ENCODE measurements around the gene DYNLT1. TPM values are rescaled to one million over a fixed set of nuclear protein-coding genes. Genes with fewer than 3 reads are reported as not detected.
"Not testable (repeated sequence)": the region's sequence is repeated elsewhere in the genome, so short reads cannot be mapped to it uniquely, and the experiment has no call there.

DYNLT1 gene
- total RNA-seq, 2 donors from 2014 or later: 45.6 to 48.7 TPM

- DNase-seq (ENCODE audit: low spot score): no peak
- Histone ChIP-seq H3K27ac (no peak overlapping the region), H3K36me3 (no peaks in the 10 kb centered on the region), H3K4me3 (no peak overlapping the region), H3K9me3 (no peaks in the 10 kb centered on the region), H3K27me3 (replicated peaks; ENCODE audit: insufficient read depth) (no peaks in the 10 kb centered on the region), H3K4me1 (ENCODE audit: control insufficient read depth in 1 of 2, low read depth in 2 of 2) (no peaks in the 10 kb centered on the region)
- TF ChIP-seq CTCF (IDR thresholded peaks at IDR 0.05): no peak
- ATAC-seq (ENCODE audit: insufficient number of reproducible peaks, low FRiP score, low read depth): no peak
Measured at GRCh38 chr6:158674342-158675131, 30.0 kb upstream of the DYNLT1 start.

- Histone ChIP-seq H3K27me3 (replicated peaks; ENCODE audit: insufficient read depth) (no peaks in the 10 kb centered on the region), H3K9me3 (no peaks in the 10 kb centered on the region), H3K4me1 (ENCODE audit: control insufficient read depth in 1 of 2, low read depth in 2 of 2) (no peaks in the 10 kb centered on the region), H3K4me3 (no peak overlapping the region), H3K27ac (no peak overlapping the region), H3K36me3 (no peaks in the 10 kb centered on the region)
- no peak for TF ChIP-seq CTCF (IDR thresholded peaks at IDR 0.05)
- no peak for DNase-seq (ENCODE audit: low spot score)
- no peak for ATAC-seq (ENCODE audit: insufficient number of reproducible peaks, low FRiP score, low read depth)
Measured at GRCh38 chr6:158672726-158673125, 28.2 kb upstream of the DYNLT1 start.

- not testable (repeated sequence) for H3K27ac ChIP-seq; ATAC-seq (ENCODE audit: insufficient number of reproducible peaks, low FRiP score, low read depth); H3K36me3 ChIP-seq; H3K4me1 ChIP-seq (ENCODE audit: control insufficient read depth in 1 of 2, low read depth in 2 of 2); H3K9me3 ChIP-seq; DNase-seq (ENCODE audit: low spot score); H3K27me3 ChIP-seq (replicated peaks; ENCODE audit: insufficient read depth); H3K4me3 ChIP-seq
Measured at GRCh38 chr6:158672119-158672518, 27.6 kb upstream of the DYNLT1 start.

GRCh38 chr6:158669145-158670035, 24.8 kb upstream of the DYNLT1 start:
- H3K4me3 ChIP-seq: no peak overlapping the region
- no peak for DNase-seq (ENCODE audit: low spot score)

GRCh38 chr6:158668707-158669103, 24.2 kb upstream of the DYNLT1 start:
- no peak for ATAC-seq (ENCODE audit: insufficient number of reproducible peaks, low FRiP score, low read depth)

More at GRCh38 chr6:158669145-158670035, 24.8 kb upstream of the DYNLT1 start:
- no peaks in the 10 kb centered on the region for H3K9me3 ChIP-seq
- H3K4me1 ChIP-seq (ENCODE audit: control insufficient read depth in 1 of 2, low read depth in 2 of 2): no peaks in the 10 kb centered on the region
- no peaks in the 10 kb centered on the region for H3K27me3 ChIP-seq (replicated peaks; ENCODE audit: insufficient read depth)
- no peak for ATAC-seq (ENCODE audit: insufficient number of reproducible peaks, low FRiP score, low read depth)
- no peak for TF ChIP-seq CTCF (IDR thresholded peaks at IDR 0.05)
- no peak overlapping the region for H3K27ac ChIP-seq
- H3K36me3 ChIP-seq: no peaks in the 10 kb centered on the region

More at GRCh38 chr6:158668707-158669103, 24.2 kb upstream of the DYNLT1 start:
- H3K4me3 ChIP-seq: no peak overlapping the region
- H3K27me3 ChIP-seq (replicated peaks; ENCODE audit: insufficient read depth): no peaks in the 10 kb centered on the region
- DNase-seq (ENCODE audit: low spot score): no peak
- no peaks in the 10 kb centered on the region for H3K36me3 ChIP-seq
- H3K9me3 ChIP-seq: no peaks in the 10 kb centered on the region
- no peak for TF ChIP-seq CTCF (IDR thresholded peaks at IDR 0.05)
- no peaks in the 10 kb centered on the region for H3K4me1 ChIP-seq (ENCODE audit: control insufficient read depth in 1 of 2, low read depth in 2 of 2)
- H3K27ac ChIP-seq: no peak overlapping the region
